Measurements from ENCODE around the gene GTF3C1.
A peak's percentile ranks its signal among the peaks of the same experiment; 100 is the strongest.

Gene GTF3C1

DNA sequence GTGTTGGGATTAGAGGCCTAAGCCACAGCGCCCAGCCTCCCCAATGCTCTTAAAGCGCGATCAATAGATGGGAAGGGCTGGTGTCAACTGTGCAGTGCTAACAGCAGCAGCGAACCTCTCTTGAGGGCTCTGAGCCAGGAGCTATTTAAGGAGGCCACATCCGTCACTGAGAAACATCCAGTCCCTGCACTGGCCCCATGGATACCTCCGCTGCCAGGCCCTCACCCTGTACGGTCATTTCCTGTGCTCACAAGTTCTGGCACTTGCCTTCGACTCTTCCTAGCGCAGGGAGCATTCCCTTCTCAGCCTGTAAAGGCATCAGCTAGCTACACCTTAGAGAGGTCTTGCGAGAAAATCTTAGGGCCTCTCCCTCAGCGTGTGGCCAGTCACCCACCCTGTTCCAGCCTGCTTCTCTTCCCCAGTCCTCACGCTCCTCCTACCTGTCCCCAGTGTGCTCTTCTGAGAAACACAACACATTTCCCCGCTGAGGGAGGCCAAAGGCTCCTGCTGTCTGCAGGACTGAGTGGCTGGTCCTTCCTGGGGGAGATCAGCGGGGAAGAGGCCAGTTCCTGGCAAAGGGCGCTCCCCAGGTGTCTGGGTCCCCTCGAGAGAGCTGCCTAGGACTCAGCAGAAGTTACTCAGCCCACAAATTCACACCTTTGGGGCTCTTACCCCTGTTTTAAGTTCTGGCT lies 28.6 kb downstream of the GTF3C1 start:
- no peak for DNase-seq (ENCODE audit: low spot score)

DNA sequence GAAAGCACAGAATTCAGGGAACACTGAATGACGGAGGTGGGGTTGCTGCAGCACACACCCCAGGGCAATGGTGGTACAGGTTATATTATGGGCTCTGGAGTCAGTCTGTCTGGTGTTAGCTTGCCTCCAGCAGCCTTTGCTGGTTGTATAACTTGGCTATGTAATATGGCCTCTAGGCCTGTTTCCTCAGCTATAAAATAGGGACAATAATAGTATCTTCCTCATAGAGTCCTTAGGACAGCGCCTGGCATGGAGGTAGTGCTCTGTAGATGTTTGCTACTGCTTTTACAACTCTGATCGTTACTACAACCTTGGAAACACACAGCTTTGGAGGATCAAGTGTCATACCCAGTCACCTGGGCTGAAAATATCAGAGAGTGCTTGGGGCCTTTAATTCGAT lies 31.5 kb downstream of the GTF3C1 start:
- DNase-seq (ENCODE audit: low spot score) = no peak

DNA sequence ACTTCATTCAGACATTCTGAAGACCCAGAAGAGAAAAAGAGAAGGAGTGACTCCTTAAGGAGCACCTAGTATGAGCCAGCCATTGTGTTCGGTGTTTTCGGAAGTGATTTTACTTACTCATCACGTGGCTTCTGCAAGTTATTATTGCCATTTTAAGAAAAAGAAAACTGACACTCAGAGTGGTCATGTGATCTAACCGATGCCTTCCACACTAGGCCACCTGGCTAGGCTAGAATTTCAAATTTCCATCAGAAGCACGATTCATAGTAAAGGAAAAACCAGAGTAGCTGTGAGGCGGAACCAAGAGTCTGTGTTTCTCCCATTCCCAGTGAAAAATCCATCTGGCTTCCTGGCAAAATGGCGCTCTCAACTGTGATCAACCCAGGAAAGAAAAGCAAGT lies 32.0 kb downstream of the GTF3C1 start:
- DNase-seq (ENCODE audit: low spot score) = no peak

DNA sequence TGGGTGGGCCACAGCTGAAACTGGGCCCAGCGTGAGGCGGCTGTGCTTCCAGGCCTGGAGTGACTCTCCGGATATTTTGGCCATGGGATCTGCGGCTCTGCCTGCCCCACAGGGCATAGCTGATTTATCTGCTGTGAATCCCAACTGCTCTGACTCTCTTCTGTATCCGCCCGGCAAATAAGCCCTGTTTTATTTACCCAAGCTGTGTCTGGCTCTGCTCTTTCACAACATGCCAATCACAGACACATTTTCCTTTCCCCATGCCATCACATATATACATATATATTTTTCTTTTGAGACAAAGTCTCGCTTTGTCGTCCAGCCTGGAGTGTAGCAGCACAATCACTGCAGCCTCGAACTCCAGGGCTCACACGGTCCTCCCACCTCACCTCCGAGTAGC lies 33.3 kb downstream of the GTF3C1 start:
- no peak for DNase-seq (ENCODE audit: low spot score)

DNA sequence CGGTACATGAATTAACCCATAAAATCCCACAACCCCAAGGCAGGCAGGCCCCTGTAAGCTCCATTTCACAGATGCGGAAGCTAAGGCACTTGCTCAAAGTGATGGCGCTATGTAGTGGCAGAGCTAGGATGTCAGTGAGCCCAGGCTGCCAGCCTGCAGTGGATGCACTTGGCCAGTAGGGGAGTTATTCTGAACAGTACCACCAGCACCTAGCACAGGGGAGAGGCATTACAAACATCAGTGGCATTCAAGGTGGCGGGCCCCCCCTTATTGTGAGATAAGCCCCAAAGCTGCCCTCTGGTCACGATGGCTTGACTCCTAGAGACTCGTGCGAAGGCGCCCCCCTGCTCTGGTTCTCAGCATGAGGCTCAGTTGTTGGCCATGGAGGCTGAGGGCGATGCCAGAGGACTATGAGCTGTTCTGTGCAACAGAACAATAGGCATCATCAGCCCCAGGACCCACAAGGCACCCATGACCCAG lies 33.8 kb downstream of the GTF3C1 start:
- no peak for DNase-seq (ENCODE audit: low spot score)

DNA sequence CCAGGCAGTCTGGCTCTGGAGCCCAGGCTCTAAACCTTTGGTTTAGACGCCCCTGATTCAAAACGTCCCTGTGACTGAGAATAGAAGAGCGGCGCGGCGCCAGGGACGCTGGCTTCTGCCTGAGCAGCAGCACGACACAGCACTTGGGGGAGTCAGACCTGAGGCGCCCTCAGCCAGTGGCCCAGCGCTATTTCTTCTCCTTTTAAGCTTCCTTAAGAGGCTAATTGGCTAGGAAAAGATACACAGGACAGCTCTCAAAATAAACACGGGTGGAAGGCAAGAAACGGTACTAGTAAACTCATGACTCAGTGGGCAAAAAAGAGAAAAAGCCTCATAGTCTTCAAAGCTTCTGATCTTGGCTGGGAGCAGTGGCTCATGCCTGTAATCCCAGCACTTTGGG lies 34.9 kb downstream of the GTF3C1 start:
- DNase-seq (ENCODE audit: low spot score) = no peak

DNA sequence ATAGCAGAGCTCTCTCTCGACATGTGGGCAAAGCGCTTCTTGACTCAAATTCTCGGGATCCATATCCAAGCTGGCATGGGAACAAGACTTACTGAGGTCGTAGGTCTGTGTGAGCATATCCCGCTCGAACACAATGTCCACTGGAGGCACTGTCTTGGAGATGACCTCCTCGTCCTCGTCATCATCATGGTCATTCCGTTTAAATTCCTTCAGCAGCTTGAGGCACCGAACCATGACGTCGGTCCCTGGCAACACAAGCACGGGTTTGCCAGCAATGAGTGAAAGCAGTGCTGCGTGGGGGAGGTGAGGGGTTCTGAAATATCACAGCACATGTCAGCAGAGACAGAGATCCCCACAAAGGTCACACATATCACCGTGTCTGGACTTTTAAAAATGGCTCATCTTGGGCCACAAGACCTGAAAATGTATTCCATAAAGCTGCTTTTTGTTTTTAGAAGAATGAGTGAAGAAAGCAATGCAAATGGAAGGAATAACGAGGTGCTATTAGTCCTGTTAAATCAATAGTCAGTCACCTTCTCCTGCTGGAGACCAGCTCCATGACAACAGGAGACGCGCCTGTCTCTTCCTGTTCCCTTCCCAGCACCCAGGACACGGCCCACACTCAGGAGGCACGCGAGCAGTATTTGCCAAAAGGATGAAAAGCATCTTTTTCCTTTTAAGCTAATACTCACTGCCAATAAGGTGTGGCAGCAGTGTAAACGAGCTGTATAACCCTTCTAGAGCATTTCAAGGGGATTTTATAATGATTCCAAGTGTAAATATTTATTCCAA lies 37.9 kb downstream of the GTF3C1 start:
- DNase-seq (ENCODE audit: low spot score) = no peak

DNA sequence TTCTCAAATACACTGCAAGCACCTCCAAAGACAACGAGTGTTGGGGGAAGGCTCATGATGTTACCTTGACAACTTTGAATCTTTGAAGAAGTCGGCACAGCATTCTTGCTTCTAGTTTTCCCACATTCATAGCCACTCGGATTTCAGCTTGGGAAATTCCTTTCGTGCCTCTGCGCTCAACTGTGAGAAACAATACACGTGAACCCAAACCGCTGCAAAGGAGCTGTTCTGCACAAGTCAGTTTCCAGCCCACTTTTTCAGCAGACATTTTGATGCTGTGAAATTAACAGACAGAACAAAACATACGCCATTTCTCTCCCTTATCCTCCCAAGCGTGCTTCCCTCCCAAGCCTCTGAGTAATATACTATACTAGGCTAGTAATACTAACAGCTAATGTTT lies 41.2 kb downstream of the GTF3C1 start:
- no peak for DNase-seq (ENCODE audit: low spot score)

DNA sequence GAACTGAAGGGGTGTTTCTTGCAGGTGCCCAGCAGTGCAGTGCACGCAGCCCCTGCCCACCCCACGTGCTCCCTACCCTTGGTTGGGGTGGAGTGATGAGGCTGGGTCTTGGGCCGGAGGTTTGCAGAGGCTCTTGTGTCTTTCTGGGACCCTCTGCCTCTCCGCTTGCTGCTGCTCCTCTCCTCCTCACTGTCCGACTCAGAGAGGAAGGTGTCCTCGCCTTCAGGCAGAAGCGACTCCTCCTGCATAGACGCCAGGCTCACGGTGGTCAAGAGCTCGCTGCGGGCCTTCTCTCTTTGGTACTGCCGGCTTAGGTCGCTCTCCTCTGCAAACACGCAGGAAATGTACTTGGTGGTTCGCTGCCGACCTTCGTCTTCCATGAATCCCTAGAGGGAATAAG lies 42.9 kb downstream of the GTF3C1 start:
- DNase-seq (ENCODE audit: low spot score) = no peak

DNA sequence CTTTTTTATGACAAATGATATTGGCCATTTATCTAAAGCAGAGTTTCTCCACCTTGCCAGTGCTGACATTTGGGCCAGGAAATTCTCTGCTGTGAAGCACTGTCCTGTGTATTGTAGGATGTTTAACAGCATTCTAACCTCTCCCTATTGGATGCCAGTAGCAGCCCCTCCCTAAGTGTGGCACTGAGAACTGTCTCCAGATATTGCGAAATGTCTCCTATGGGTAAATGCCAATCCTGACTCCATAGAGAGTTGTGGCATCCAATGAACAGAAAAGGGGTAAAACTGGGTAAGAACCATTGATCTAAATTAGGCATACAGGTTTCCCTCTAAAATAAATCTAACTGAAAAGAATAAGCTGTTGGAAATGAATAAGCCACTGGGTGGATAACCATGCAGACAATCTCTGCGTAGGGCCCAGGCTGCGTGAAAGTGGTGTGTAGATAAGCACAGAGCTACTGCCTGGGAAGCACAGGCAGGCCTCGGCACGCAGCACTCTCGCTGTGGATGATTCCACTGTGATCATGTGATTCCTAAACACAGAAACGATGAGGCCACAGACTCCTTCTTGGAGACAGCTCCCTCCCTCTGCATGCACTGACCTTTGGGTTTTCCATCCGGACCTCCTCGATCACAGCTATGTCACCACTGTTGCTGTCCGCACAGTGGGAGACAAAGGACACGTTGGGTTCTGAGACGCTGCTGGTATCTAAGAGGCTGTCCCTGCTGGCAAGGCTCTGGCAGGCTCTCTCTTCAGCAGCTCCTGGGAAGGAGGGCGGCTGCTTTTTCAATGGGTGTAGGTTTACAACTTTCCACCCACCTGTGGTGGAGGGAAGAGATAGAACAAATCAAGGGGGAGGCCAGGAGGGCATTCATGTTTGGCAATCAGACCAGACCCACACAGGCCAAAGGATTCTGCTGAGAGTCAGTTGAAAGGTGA lies 44.1 kb downstream of the GTF3C1 start:
- no peak for DNase-seq (ENCODE audit: low spot score)

DNA sequence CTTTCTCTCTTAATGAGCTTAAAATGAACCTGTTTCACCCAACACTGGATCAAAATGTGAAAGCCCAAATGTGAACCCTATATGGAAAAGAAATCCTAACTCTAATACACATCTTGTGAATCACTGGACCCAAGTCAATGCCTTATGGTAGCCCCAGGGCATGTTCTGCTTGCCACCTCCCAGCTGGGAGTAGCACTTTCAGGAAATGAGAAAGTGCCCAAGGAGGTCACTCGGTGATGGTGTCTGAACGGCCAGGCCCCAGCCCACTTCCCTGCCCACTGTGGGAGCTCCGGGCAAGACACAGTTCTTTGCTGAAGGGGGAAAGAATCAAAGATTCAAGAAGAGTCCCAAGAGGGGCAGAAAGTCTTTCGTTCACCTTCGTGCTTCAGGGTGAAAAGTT lies 46.1 kb downstream of the GTF3C1 start:
- DNase-seq (ENCODE audit: low spot score) = no peak

DNA sequence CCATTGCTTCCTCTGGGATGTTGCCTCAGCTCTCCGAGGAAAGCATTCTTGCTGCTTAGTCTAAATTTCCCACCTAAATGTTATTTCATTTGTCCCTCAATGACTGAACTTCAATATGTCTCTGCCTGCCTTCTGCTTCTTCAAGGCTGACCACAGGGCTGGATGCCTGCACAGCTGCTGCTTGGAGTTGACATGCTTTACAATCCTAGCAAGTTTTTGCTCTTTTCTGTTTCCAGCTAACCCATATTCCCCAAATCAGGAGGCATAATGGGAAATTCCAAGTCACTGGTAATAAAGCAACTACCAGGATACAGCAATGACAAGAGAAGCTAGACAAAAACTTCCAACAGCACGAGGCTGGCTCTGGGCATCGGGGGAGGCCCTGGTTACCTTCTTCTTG lies 48.9 kb downstream of the GTF3C1 start:
- DNase-seq (ENCODE audit: low spot score) = no peak

DNA sequence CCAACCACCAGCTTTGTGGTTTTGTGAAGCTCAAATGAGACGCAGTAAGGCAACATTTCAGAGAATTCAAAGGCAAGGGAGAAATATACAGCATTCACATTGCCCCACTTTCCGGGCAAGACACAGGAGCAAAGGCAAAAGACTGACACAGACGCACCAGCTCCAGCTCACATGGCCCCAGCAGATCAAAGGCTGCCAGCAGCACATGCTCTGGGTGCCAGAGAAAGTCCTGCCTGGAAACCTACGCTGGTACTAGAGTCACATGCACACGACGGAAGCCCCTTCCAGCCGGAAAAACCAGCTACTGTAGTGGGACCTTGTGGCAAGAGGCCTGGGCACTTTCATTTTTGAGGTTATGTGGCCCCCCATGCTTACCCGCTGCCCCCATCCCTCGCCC lies 50.1 kb downstream of the GTF3C1 start:
- no peak for DNase-seq (ENCODE audit: low spot score)

DNA sequence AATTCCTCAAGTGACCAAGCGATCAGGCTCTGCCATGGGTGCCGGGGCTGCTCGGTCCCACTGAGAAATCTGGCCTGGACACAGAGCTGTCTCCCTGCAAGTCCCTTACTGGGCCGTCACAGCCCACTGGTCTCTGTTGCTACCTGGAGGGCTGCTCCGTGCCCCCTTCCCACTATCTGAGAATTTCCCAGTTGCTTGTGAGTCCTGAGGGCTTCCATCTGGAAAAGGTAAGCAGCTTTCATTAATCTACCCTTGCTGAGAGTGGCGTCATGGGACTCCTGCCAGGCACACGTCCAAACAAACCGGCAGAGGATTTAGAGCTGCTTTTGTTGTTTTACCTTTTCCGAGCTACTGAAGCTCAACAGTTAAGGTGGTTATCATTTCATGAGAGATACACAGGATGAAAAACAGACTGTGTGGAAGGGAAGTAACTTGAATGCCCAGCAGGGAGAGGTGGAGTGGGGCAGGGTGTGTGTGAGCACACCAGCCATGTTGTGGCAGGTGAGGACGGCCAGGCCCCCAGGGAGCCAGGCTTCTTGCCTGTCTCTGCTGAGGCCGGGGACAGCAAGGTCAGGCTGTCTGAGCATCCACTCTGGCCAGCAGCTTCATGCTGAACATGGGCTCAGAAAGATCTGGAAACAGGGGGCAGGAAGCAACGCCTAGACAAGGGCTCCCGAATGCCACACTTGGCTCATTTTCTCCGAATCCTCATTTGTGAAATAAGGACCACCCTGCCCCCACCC lies 50.6 kb downstream of the GTF3C1 start:
- no peak for DNase-seq (ENCODE audit: low spot score)

DNA sequence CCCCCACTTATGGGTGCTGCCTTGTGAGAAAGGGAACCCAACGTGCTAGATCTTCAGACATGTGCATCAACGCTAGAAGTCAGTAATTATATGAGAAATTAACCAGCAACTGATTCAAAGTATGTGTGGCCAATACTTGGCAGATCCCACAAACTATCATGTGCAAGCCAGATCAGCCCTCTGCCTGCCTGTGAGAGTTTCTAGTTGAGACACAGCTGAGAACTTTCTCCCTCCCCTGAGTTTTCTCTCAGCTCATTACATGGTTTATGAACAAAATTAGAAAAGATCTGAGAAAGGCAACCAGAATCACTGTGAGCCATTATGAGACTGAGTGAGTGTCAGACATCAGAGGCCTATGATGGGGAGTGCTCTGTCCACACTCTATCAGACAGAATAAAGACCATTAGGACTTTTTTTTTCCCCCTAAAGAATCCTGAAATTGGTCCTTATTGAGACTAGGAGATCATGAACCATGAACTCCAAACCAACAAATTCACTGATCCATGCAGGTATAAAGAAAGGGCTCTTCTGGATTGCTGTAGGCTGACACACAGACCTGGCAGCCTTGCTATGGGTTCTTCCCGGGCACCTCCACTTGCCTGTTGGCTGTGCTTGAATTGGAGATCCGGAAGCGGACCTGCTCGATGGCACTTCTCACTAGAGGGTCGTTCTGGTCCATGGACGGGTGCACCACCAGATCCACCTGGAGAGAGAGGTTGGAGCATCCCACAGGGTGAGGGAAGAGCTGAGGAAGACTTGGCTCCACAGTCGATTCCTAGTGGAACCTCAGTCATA lies 51.5 kb downstream of the GTF3C1 start:
- DNase-seq (ENCODE audit: low spot score) = no peak

DNA sequence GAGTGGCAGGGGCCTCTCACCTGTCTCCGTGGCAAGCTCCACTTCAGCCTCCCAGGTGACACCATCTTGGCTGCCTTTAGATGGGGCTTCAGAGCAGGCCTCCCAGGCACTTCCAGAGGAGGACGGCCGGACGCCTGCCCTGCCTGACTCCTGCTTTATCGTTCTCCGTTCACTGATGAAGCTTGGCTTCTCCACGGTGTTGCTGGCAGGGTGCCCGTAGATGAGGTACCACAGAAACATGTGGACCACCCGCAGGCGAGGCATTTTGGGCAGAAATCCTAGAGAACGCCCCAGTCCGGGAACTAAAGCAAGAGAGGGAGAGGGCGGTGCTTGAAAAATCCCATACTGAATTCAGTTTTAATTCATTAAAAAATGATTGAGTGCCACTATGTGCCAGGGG lies 54.5 kb downstream of the GTF3C1 start:
- no peak for DNase-seq (ENCODE audit: low spot score)

DNA sequence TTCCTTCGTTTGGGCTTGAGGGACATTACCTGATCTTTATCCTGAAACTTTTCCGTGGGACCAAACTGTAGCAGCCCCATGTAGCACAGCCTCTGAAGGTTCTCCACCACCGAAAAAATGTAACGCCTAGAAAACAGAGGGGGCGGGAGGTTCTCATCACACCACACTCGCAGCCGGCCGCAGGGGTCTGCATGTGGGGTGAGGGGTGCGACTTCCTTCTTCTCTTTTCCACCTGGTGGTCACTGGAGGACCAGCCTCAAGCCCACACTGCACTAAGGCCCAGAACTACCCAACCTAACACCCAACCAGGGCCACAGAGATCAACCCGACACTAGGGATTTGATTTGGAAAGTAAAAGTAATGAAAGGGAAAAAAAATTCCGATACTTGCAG lies 57.1 kb downstream of the GTF3C1 start:
- no peak for DNase-seq (ENCODE audit: low spot score)

DNA sequence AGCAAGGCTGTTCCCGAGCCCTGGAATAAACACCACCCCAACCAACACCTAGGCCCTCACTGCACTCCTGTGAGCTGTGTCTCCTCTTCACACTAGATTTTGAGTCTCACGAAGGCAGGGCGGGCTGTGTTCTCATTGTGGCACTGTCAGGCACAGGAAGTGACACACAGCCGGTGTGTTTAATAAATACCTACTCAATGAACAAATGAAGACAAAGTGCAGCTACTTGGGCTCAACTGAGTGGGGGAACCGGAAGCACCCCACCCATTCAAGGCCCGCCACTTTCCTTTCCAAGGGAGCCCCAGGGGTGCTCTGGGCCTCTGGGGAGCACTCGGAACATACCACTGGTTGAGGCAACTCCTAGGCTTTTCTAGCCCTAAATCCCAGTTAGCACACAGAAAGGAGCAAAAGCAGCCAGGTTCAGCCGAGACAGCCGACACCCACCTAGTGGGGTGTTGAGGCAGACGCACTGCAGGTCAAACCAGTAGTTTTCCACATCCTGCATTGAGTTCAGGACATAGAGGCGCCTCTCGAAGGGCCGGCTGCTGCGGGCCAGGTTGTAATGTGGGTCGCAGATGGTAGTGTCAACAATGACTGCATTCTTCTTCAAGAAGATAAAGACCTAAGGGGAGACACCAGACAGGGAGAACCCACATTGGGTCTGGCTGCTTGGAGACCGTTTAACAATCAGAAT lies 57.7 kb downstream of the GTF3C1 start:
- DNase-seq (ENCODE audit: low spot score) = peak; percentile 17

DNA sequence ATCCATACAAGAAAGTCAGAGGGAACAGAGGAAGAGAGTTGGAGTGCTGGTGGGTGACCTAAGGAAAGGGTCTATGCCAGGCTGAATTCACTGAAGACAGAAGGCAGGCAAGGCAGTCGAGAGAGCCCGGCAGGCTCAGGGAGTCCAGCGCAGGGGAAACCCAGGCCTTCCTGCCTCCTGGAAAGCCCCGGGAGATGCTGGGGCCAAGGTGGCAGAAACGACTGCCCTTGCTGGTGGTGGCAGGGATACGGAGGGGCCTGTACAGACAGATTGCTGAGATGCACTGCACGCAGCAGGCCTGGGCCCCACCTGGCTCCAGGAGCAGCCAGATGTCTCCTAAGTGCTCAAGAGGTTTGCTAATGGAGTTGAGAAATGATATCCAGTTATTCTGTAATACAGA lies 59.8 kb downstream of the GTF3C1 start:
- DNase-seq (ENCODE audit: low spot score) = no peak

DNA sequence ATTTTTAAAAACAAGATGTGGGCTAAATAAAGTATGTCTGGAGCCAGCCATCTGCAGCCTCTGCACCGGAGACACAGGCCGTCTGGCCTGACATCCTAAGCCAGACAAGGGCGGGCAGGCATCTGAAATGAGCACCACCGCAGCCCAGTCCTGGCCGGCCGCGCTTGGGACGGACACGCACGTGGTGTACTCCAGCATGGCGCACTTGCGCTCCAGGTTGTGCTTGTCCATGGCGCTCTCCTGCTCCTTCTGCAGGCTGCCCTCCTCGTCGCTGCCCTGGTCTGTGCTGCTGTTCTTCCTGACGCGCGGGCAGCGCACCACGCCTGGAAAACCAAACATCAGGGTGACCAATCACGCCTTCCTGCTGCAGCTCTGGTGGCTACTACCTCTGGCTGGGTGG lies 60.3 kb downstream of the GTF3C1 start:
- DNase-seq (ENCODE audit: low spot score) = no peak
